GM23338 (cell line): ENCODE measurements around the gene TMEM145. TPM values are rescaled to one million over a fixed set of nuclear protein-coding genes. Genes with fewer than 3 reads are reported as not detected.

Experiments
- ATAC-seq: fragments of 200-7000 bp; cut with Tn5 transposase; 3 replicates; pipeline ENCODE4 v1.9.1; 2020
- DNase-seq: peaks from one replicate; pipeline ENCODE4 v3.0.0-alpha.2; 2015; ENCODE audit warnings: low spot score
- H2AFZ ChIP-seq: fragments of 200-600 bp; sonication (generic); 2 replicates; pipeline ENCODE4 v1.8.0; 2016; ENCODE audit warnings: antibody characterized with exemption, mild to moderate bottlenecking, moderate library complexity
- H3F3A ChIP-seq: fragments of 200-600 bp; sonication (generic); replicated peaks from 2 replicates; pipeline ENCODE4 v1.8.0; 2017; ENCODE audit warnings: antibody characterized with exemption, mixed run types, low read depth
- H3K27ac ChIP-seq: fragments of 200-600 bp; sonication (generic); 2 replicates; pipeline ENCODE4 v1.6.1; 2016; ENCODE audit warnings: low read depth
- H3K27me3 ChIP-seq: fragments of 200-600 bp; sonication (generic); 2 replicates; pipeline ENCODE4 v1.8.0; 2016; ENCODE audit warnings: mild to moderate bottlenecking, mixed run types, moderate library complexity; ENCODE audit not compliant: insufficient read depth
- H3K36me3 ChIP-seq: fragments of 200-600 bp; sonication (generic); 2 replicates; pipeline ENCODE4 v1.8.0; 2016; ENCODE audit warnings: mild to moderate bottlenecking; ENCODE audit not compliant: insufficient read depth
- H3K4me1 ChIP-seq: fragments of 200-600 bp; sonication (generic); 2 replicates; pipeline ENCODE4 v1.8.0; 2016; ENCODE audit warnings: mild to moderate bottlenecking, moderate library complexity; ENCODE audit not compliant: insufficient read depth
- H3K4me2 ChIP-seq: fragments of 200-600 bp; sonication (generic); 2 replicates; pipeline ENCODE4 v1.7.1; 2017; ENCODE audit warnings: mixed run types
- H3K4me3 ChIP-seq: fragments of 200-600 bp; sonication (generic); 2 replicates; pipeline ENCODE4 v1.6.1; 2016; ENCODE audit warnings: mixed run types
- H3K79me2 ChIP-seq: fragments of 200-600 bp; sonication (generic); replicated peaks from 2 replicates; pipeline ENCODE4 v1.8.0; 2017; ENCODE audit warnings: mild to moderate bottlenecking; ENCODE audit not compliant: insufficient read depth
- H3K9me2 ChIP-seq: fragments of 200-600 bp; sonication (generic); 2 replicates; pipeline ENCODE4 v1.8.0; 2017; ENCODE audit not compliant: insufficient read depth
- H4K20me1 ChIP-seq: fragments of 200-600 bp; sonication (generic); replicated peaks from 2 replicates; pipeline ENCODE4 v1.8.0; 2017; ENCODE audit warnings: mild to moderate bottlenecking; ENCODE audit not compliant: insufficient read depth
- H3K27ac Mint-ChIP-seq: 2 replicates; pipeline ENCODE4 v1.8.0; 2020; ENCODE audit warnings: inconsistent platforms, mild to moderate bottlenecking, moderate library complexity, mixed read lengths
- H3K27me3 Mint-ChIP-seq: 3 replicates; pipeline ENCODE4 v1.8.0; 2022; ENCODE audit warnings: low read depth, mild to moderate bottlenecking, moderate library complexity, mixed read lengths, inconsistent platforms; ENCODE audit not compliant: insufficient read depth, poor library complexity
- H3K36me3 Mint-ChIP-seq: 3 replicates; pipeline ENCODE4 v1.8.0; 2021; ENCODE audit warnings: low read depth, mild to moderate bottlenecking, inconsistent platforms, moderate library complexity, mixed read lengths
- H3K4me1 Mint-ChIP-seq: 3 replicates; pipeline ENCODE4 v1.8.0; 2020; ENCODE audit warnings: mild to moderate bottlenecking, inconsistent platforms, mixed read lengths
- H3K4me3 Mint-ChIP-seq: 3 replicates; pipeline ENCODE4 v1.8.0; 2021; ENCODE audit warnings: moderate library complexity, mild to moderate bottlenecking, inconsistent platforms, mixed read lengths
- H3K9me3 Mint-ChIP-seq: 3 replicates; pipeline ENCODE4 v1.8.0; 2020; ENCODE audit warnings: moderate library complexity, mild to moderate bottlenecking, inconsistent platforms, mixed read lengths
- CTCF ChIP-seq, 2 experiments: fragments of 200-600 bp in 1 of 2; sonication (generic) in 1 of 2; conservative IDR thresholded peaks; 2 replicates each; pipeline versions ENCODE4 v1.5.1 to v1.6.1; 2016 to 2017; ENCODE audit warnings: antibody characterized with exemption in 2 of 2, low read depth in 2 of 2, mild to moderate bottlenecking in 2 of 2, moderate library complexity in 1 of 2
- ETS1 ChIP-seq: IDR thresholded peaks from 2 replicates; pipeline ENCODE4 v1.6.1; 2016; ENCODE audit warnings: antibody characterized with exemption
- EZH2 ChIP-seq: fragments of 200-600 bp; sonication (generic); IDR thresholded peaks from one replicate; pipeline ENCODE4 v1.8.0; 2017; ENCODE audit warnings: antibody characterized with exemption, mild to moderate bottlenecking, low read depth; ENCODE audit not compliant: unreplicated experiment
- JUNB ChIP-seq: IDR thresholded peaks from one replicate; pipeline ENCODE4 v1.6.1; 2016; ENCODE audit warnings: antibody characterized with exemption; ENCODE audit not compliant: unreplicated experiment
- NANOG ChIP-seq: IDR thresholded peaks from 2 replicates; pipeline ENCODE4 v1.6.1; 2016; ENCODE audit warnings: antibody characterized with exemption, borderline replicate concordance
- POLR2AphosphoS5 ChIP-seq: IDR thresholded peaks from 2 replicates; pipeline ENCODE4 v1.6.1; 2016; ENCODE audit warnings: antibody characterized with exemption, low read depth
- REST ChIP-seq: IDR thresholded peaks from one replicate; pipeline ENCODE4 v1.6.1; 2018; ENCODE audit warnings: antibody characterized with exemption; ENCODE audit not compliant: unreplicated experiment
- STAT1 ChIP-seq: IDR thresholded peaks from one replicate; pipeline ENCODE4 v1.6.1; 2016; ENCODE audit warnings: antibody characterized with exemption; ENCODE audit not compliant: unreplicated experiment
- ZNF114 ChIP-seq: fragments of 250-450 bp; sonication (Bioruptor Pico); IDR thresholded peaks from 2 replicates; pipeline ENCODE4 v1.5.0; 2020; ENCODE audit warnings: mild to moderate bottlenecking, moderate library complexity
- ZNF331 ChIP-seq: fragments of 250-450 bp; sonication (Bioruptor Pico); IDR thresholded peaks from 2 replicates; pipeline ENCODE4 v1.5.0; 2020; ENCODE audit warnings: low read depth, mild to moderate bottlenecking, moderate library complexity
- polyA plus RNA-seq: library from polyadenylated mRNA; unstranded; fragments of >200 nt; fragmentation: Nextera tagmentation; extraction: Ambion mirVana; gene quantifications from 2 replicates; pipeline ENCODE4 v1.2.1, GENCODE V29; 2016
- total RNA-seq: library from RNA; depleted of rRNA; stranded (reverse); fragments of >200 nt; shearing (Covaris generic); gene quantifications from 2 replicates; pipeline ENCODE4 v1.2.3, GENCODE V29; 2014

TMEM145 gene
- total and polyA plus RNA-seq, 2 experiments from 2014 or later, result 1.9 to 5.4 TPM

- peak; percentile 48 to 71 for TF ChIP-seq CTCF (conservative IDR thresholded peaks at IDR 0.05; ENCODE audit: low read depth in 2 of 2)
- TF ChIP-seq ETS1, result no peak
- no peak for TF ChIP-seq STAT1
- no peak for TF ChIP-seq REST
- no peak for TF ChIP-seq JUNB
Measured at GRCh38 chr19:42370068-42370520, 57.0 kb downstream of the TMEM145 start (continued).

GRCh38 chr19:42370626-42371175 is 57.6 kb downstream of the TMEM145 start:
- no peak overlapping the region for H2AFZ ChIP-seq
- H3K36me3 Mint-ChIP-seq, result peaks cover 41% of the 10 kb centered on the region
- H3K36me3 ChIP-seq, result no peaks in the 10 kb centered on the region
- TF ChIP-seq EZH2, result no peak
- TF ChIP-seq POLR2AphosphoS5, result no peak
- TF ChIP-seq JUNB, result no peak
- no peak for TF ChIP-seq ZNF114
- TF ChIP-seq STAT1, result no peak
- TF ChIP-seq ZNF331 (CRISPR knock-in tag), result no peak
- TF ChIP-seq ETS1, result no peak
- no peak for TF ChIP-seq NANOG
- TF ChIP-seq REST, result no peak

More at GRCh38 chr19:42370626-42371175, 57.6 kb downstream of the TMEM145 start:
- DNase-seq, result peak; percentile 45
- Histone ChIP-seq H3K4me1 (peaks cover 32% of the 10 kb centered on the region), H4K20me1 (no peaks in the 10 kb centered on the region), H3K27me3 (no peaks in the 10 kb centered on the region), H3K9me2 (no peaks in the 10 kb centered on the region), H3F3A (0 out of 2 replicates have a peak, but pooled peaks cover 12% of the 10 kb centered on the region), H3K27ac (peak overlapping the region; percentile 89; the same call in 1 of the 2 replicates), H3K4me2 (peak overlapping the region; percentile 73), H3K79me2 (no peaks in the 10 kb centered on the region), H3K4me3 (peak overlapping the region; percentile 19)
- peaks cover 19% of the 10 kb centered on the region for H3K27me3 Mint-ChIP-seq
- peak overlapping the region; percentile 48 for H3K4me3 Mint-ChIP-seq
- H3K4me1 Mint-ChIP-seq, result peaks cover 50% of the 10 kb centered on the region
- H3K27ac Mint-ChIP-seq, result peak overlapping the region; percentile 88
- ATAC-seq, result peak; percentile 15
- peaks cover 8% of the 10 kb centered on the region for H3K9me3 Mint-ChIP-seq
